CD14-positive monocyte (primary cell): Measurements from ENCODE around the gene KSR2. TPM values are rescaled to one million over a fixed set of nuclear protein-coding genes. Genes with fewer than 3 reads are reported as not detected.

Source experiments
- DNase-seq, 3 donors: peaks; one replicate each; pipeline ENCODE4 v3.0.0-alpha.2; 2011 to 2022
- H2AFZ ChIP-seq: 2 replicates; pipeline ENCODE4 v1.6.0; 2012; ENCODE audit warnings: mild to moderate bottlenecking, low read depth, low read length, inconsistent platforms; ENCODE audit not compliant: insufficient read depth, poor library complexity, severe bottlenecking
- H3K27ac ChIP-seq, 2 donors: 1 replicate in 1 of 2; 2 replicates in 1 of 2; pipeline ENCODE4 v1.5.1; 2012 to 2013; ENCODE audit warnings: low read length in 2 of 2, control low read depth in 1 of 2, inconsistent platforms in 1 of 2, low read depth in 1 of 2, mild to moderate bottlenecking in 1 of 2
- H3K27me3 ChIP-seq, 2 donors: one replicate each; pipeline versions ENCODE4 v1.6.0 to v1.6.1; 2011 to 2013; ENCODE audit warnings: low read length in 2 of 2; ENCODE audit not compliant: control insufficient read depth in 2 of 2, insufficient read depth in 2 of 2
- H3K36me3 ChIP-seq, 2 donors: replicated peaks in 1 of 2; 1 replicate in 1 of 2; 2 replicates in 1 of 2; pipeline versions ENCODE4 v1.5.1 to v1.6.1; 2012 to 2013; ENCODE audit warnings: low read length in 2 of 2, control low read depth in 1 of 2, inconsistent platforms in 1 of 2, mild to moderate bottlenecking in 1 of 2; ENCODE audit not compliant: insufficient read depth in 2 of 2, control insufficient read depth in 1 of 2
- H3K4me1 ChIP-seq, 2 donors: 1 replicate in 1 of 2; 2 replicates in 1 of 2; pipeline versions ENCODE4 v1.5.1 to v1.6.1; 2012 to 2013; ENCODE audit warnings: low read length in 2 of 2, control low read depth in 1 of 2, inconsistent platforms in 1 of 2, mild to moderate bottlenecking in 1 of 2, moderate library complexity in 1 of 2; ENCODE audit not compliant: insufficient read depth in 2 of 2, control insufficient read depth in 1 of 2
- H3K4me2 ChIP-seq: replicated peaks from 2 replicates; pipeline ENCODE3; 2012; ENCODE audit warnings: low read length, moderate library complexity, mild to moderate bottlenecking; ENCODE audit not compliant: poor library complexity, severe bottlenecking; ENCODE audit errors: extremely low read depth
- H3K4me3 ChIP-seq, 3 experiments: fragments of 200-600 bp in 1 of 3; sonication (generic) in 1 of 3; replicated peaks in 1 of 3; 1 replicate in 2 of 3; 2 replicates in 1 of 3; pipeline ENCODE4 v1.5.1; 2011 to 2013; ENCODE audit warnings: low read length in 3 of 3, mild to moderate bottlenecking in 3 of 3, control low read depth in 2 of 3, low read depth in 2 of 3, inconsistent platforms in 1 of 3, moderate library complexity in 1 of 3
- H3K79me2 ChIP-seq: 2 replicates; pipeline ENCODE4 v1.6.0; 2012; ENCODE audit warnings: mild to moderate bottlenecking, control low read depth, inconsistent platforms, low read length, moderate library complexity; ENCODE audit not compliant: insufficient read depth
- H3K9ac ChIP-seq: 2 replicates; pipeline ENCODE4 v1.6.0; 2017; ENCODE audit warnings: low read length, mild to moderate bottlenecking; ENCODE audit not compliant: insufficient read depth, poor library complexity, severe bottlenecking
- H3K9me3 ChIP-seq, 2 donors: replicated peaks in 1 of 2; 1 replicate in 1 of 2; 2 replicates in 1 of 2; pipeline versions ENCODE4 v1.5.1 to v1.6.1; 2012 to 2013; ENCODE audit warnings: low read length in 2 of 2, control low read depth in 1 of 2; ENCODE audit not compliant: control insufficient read depth in 1 of 2, insufficient read depth in 1 of 2
- H4K20me1 ChIP-seq: 2 replicates; pipeline ENCODE4 v1.6.0; 2012; ENCODE audit warnings: mild to moderate bottlenecking, low read length, control low read depth, moderate library complexity; ENCODE audit not compliant: insufficient read depth
- H3K27ac Mint-ChIP-seq, 7 donors: one replicate each; pipeline ENCODE4 v1.8.0; 2020; ENCODE audit warnings: mild to moderate bottlenecking in 7 of 7, mixed read lengths in 7 of 7, moderate library complexity in 6 of 7, inconsistent platforms in 2 of 7
- H3K27me3 Mint-ChIP-seq, 3 donors: one replicate each; pipeline ENCODE4 v1.8.0; 2021 to 2022; ENCODE audit warnings: low read depth in 3 of 3, mild to moderate bottlenecking in 3 of 3, mixed read lengths in 3 of 3, moderate library complexity in 3 of 3, inconsistent platforms in 1 of 3
- H3K36me3 Mint-ChIP-seq, 2 donors: one replicate each; pipeline ENCODE4 v1.8.0; 2020; ENCODE audit warnings: mixed read lengths in 2 of 2, inconsistent platforms in 1 of 2, mild to moderate bottlenecking in 1 of 2
- H3K4me1 Mint-ChIP-seq: one replicate; pipeline ENCODE4 v1.8.0; 2020; ENCODE audit warnings: mild to moderate bottlenecking, mixed read lengths
- H3K4me3 Mint-ChIP-seq, 2 donors: one replicate each; pipeline ENCODE4 v1.8.0; 2020; ENCODE audit warnings: mild to moderate bottlenecking in 2 of 2, mixed read lengths in 2 of 2, moderate library complexity in 1 of 2
- H3K9me3 Mint-ChIP-seq, 7 donors: one replicate each; pipeline ENCODE4 v1.8.0; 2020 to 2022; ENCODE audit warnings: mixed read lengths in 7 of 7, mild to moderate bottlenecking in 6 of 7, moderate library complexity in 6 of 7, inconsistent platforms in 2 of 7
- CTCF ChIP-seq: fragments of 200-600 bp; IDR thresholded peaks from one replicate; pipeline ENCODE4 v1.8.0; 2022; ENCODE audit warnings: antibody characterized with exemption, mild to moderate bottlenecking
- WGBS: methylation state at CpG from one replicate; pipeline ENCODE4 v1.1.5; 2013; ENCODE audit warnings: missing lambda C conversion rate; ENCODE audit not compliant: insufficient coverage; 5-methylcytosine and 5-hydroxymethylcytosine counted together
- intact Hi-C, 2 donors: fragments of 100-400 bp; cut with micrococcal nuclease; formaldehyde crosslinking; loops; one replicate each; pipeline versions ENCODE4 v1.15.0 to v1.15.1; 2023
- polyA plus RNA-seq, 3 donors: library from polyadenylated mRNA; depleted of rRNA in 1 of 3; unstranded in 2 of 3; stranded (reverse) in 1 of 3; fragments of 300-500 nt in 2 of 3; fragments of >200 nt in 1 of 3; fragmentation: Illumina TruSeq in 2 of 3; gene quantifications; 1 replicate in 2 of 3; 2 replicates in 1 of 3; pipeline ENCODE4 v1.2.3, GENCODE V29; 2012 to 2021

Gene KSR2
- polyA plus RNA-seq, 3 donors = not detected

GRCh38 chr12:117507548-117507947, 461.2 kb downstream of the KSR2 start:
- H3K4me2 ChIP-seq = no peak overlapping the region
- no peak overlapping the region for H3K4me3 ChIP-seq
- Mint-ChIP-seq H3K27me3 (peaks cover 30 to 57% (median 36%) of the 10 kb centered on the region in 3 donors), H3K36me3 (peaks cover 0 to 5% of the 10 kb centered on the region in 2 donors), H3K4me3 (no peak overlapping the region), H3K4me1 (peaks cover 10% of the 10 kb centered on the region), H3K27ac (no peak overlapping the region), H3K9me3 (peaks cover 4 to 10% (median 9%) of the 10 kb centered on the region in 7 donors)
- no peak overlapping the region for H3K9ac ChIP-seq
- no peaks in the 10 kb centered on the region for H3K36me3 ChIP-seq
- H3K79me2 ChIP-seq = no peaks in the 10 kb centered on the region
- intact Hi-C loops = no loop called here
- H3K27ac ChIP-seq = no peak overlapping the region
- no peak for TF ChIP-seq CTCF
- DNase-seq = no peak
- no peaks in the 10 kb centered on the region for H4K20me1 ChIP-seq
- H2AFZ ChIP-seq = no peak overlapping the region
- peaks cover 0 to 3% of the 10 kb centered on the region in 2 donors for H3K9me3 ChIP-seq
- H3K27me3 ChIP-seq = peaks cover 30 to 39% of the 10 kb centered on the region in 2 donors
- H3K4me1 ChIP-seq = peaks cover 4% of the 10 kb centered on the region in 2 donors
- WGBS = 40% methylated on average over 2 of the region's 3 CpGs

GRCh38 chr12:117506333-117506732, 462.5 kb downstream of the KSR2 start:
- Histone ChIP-seq H3K4me2 (no peak overlapping the region), H3K9ac (no peak overlapping the region), H2AFZ (no peak overlapping the region), H3K27me3 (peaks cover 21 to 27% of the 10 kb centered on the region in 2 donors), H3K9me3 (peaks cover 0 to 3% of the 10 kb centered on the region in 2 donors), H3K79me2 (no peaks in the 10 kb centered on the region), H3K36me3 (no peaks in the 10 kb centered on the region), H3K4me1 (peaks cover 16 to 17% of the 10 kb centered on the region in 2 donors), H4K20me1 (no peaks in the 10 kb centered on the region), H3K4me3 (no peak overlapping the region), H3K27ac (no peak overlapping the region)
- intact Hi-C loops = no loop called here
- Mint-ChIP-seq H3K36me3 (peaks cover 0 to 5% of the 10 kb centered on the region in 2 donors), H3K27me3 (peaks cover 22 to 45% (median 28%) of the 10 kb centered on the region in 3 donors), H3K27ac (no peak overlapping the region), H3K4me3 (peak overlapping the region in 1 of 2 donors; percentile 1), H3K4me1 (peaks cover 18% of the 10 kb centered on the region), H3K9me3 (peaks cover 4 to 14% (median 9%) of the 10 kb centered on the region in 7 donors)
- no peak for TF ChIP-seq CTCF
- no peak for DNase-seq
- WGBS = no CpG with 5 or more reads among the region's 1 CpG
